Stimulated activated CD8-positive, alpha-beta memory T cell treated with anti-CD3 and anti-CD28 coated beads, Interleukin-7, amount 100 ng/mL, for 24 hours (primary cell): ENCODE measurements around the gene CRCP.
"Not testable (repeated sequence)": the region's sequence is repeated elsewhere in the genome, so short reads cannot be mapped to it uniquely, and the experiment has no call there.

Source experiments
- DNase-seq: peaks from one replicate; pipeline ENCODE4 v3.0.0-alpha.2; 2020; ENCODE audit warnings: low read depth

CRCP gene

GRCh38 chr7:66108410-66108809 is 6.2 kb upstream of the CRCP start:
- not testable (repeated sequence) for DNase-seq

- DNase-seq = no peak
Observed at GRCh38 chr7:66110856-66111255, 3.8 kb upstream of the CRCP start.

- DNase-seq = not testable (repeated sequence)
Observed at GRCh38 chr7:66116680-66117420, 2.2 kb downstream of the CRCP start.

- no peak for DNase-seq
Observed at GRCh38 chr7:66118603-66119002, 4.0 kb downstream of the CRCP start.

- DNase-seq = no peak
Observed at GRCh38 chr7:66119245-66119850, 4.7 kb downstream of the CRCP start.

- DNase-seq = no peak
Observed at GRCh38 chr7:66123175-66123528, 8.5 kb downstream of the CRCP start.

- not testable (repeated sequence) for DNase-seq
Observed at GRCh38 chr7:66124569-66124861, 9.9 kb downstream of the CRCP start.

GRCh38 chr7:66125052-66125694 is 10.5 kb downstream of the CRCP start:
- DNase-seq = no peak

- not testable (repeated sequence) for DNase-seq
Observed at GRCh38 chr7:66125781-66126352, 11.2 kb downstream of the CRCP start.

- DNase-seq = not testable (repeated sequence)
Observed at GRCh38 chr7:66127172-66127571, 12.5 kb downstream of the CRCP start.

- no peak for DNase-seq
Observed at GRCh38 chr7:66138994-66139752, 24.5 kb downstream of the CRCP start.

- DNase-seq = no peak
Observed at GRCh38 chr7:66140924-66141323, 26.3 kb downstream of the CRCP start.

GRCh38 chr7:66142334-66142733 is 27.7 kb downstream of the CRCP start:
- DNase-seq = no peak

- DNase-seq = no peak
Observed at GRCh38 chr7:66142996-66143395, 28.3 kb downstream of the CRCP start.

- no peak for DNase-seq
Observed at GRCh38 chr7:66143876-66144332, 29.3 kb downstream of the CRCP start.

GRCh38 chr7:66145400-66146104 is 30.9 kb downstream of the CRCP start:
- DNase-seq = no peak

GRCh38 chr7:66146701-66147100 is 32.1 kb downstream of the CRCP start:
- no peak for DNase-seq

GRCh38 chr7:66147657-66148056 is 33.0 kb downstream of the CRCP start:
- DNase-seq = not testable (repeated sequence)

- no peak for DNase-seq
Observed at GRCh38 chr7:66150471-66150870, 35.8 kb downstream of the CRCP start.

GRCh38 chr7:66152371-66153191 is 37.9 kb downstream of the CRCP start:
- DNase-seq = no peak

GRCh38 chr7:66153691-66154090 is 39.0 kb downstream of the CRCP start:
- DNase-seq = no peak
